HG02840 (cell line): Measurements from ENCODE around the gene TGOLN2.
A peak's percentile ranks its signal among the peaks of the same experiment; 100 is the strongest.

ENCODE experiments used
- ATAC-seq: cut with Tn5 transposase; IDR thresholded peaks from one replicate; pipeline ENCODE4 v1.9.1; 2021; ENCODE audit warnings: mild to moderate bottlenecking, moderate library complexity, moderate number of reproducible peaks; ENCODE audit not compliant: unreplicated experiment, low FRiP score

TGOLN2 gene

GRCh38 chr2:85312404-85312803, 15.4 kb downstream of the TGOLN2 start:
- ATAC-seq: no peak

- ATAC-seq: peak; percentile 61
Measured at GRCh38 chr2:85310330-85310729, 17.5 kb downstream of the TGOLN2 start.

- ATAC-seq: no peak
Measured at GRCh38 chr2:85309699-85310321, 18.0 kb downstream of the TGOLN2 start.

GRCh38 chr2:85308896-85309555, 18.8 kb downstream of the TGOLN2 start:
- ATAC-seq: no peak

- ATAC-seq: no peak
Measured at GRCh38 chr2:85308201-85308600, 19.6 kb downstream of the TGOLN2 start.

- ATAC-seq: no peak
Measured at GRCh38 chr2:85307527-85307897, 20.3 kb downstream of the TGOLN2 start.

GRCh38 chr2:85303780-85304531, 23.8 kb downstream of the TGOLN2 start:
- no peak for ATAC-seq

- ATAC-seq: no peak
Measured at GRCh38 chr2:85302121-85302520, 25.7 kb downstream of the TGOLN2 start.

- ATAC-seq: no peak
Measured at GRCh38 chr2:85291425-85292023, 36.3 kb downstream of the TGOLN2 start.

- no peak for ATAC-seq
Measured at GRCh38 chr2:85288244-85288725, 39.5 kb downstream of the TGOLN2 start.

- ATAC-seq: no peak
Measured at GRCh38 chr2:85287721-85288120, 40.1 kb downstream of the TGOLN2 start.

- ATAC-seq: no peak
Measured at GRCh38 chr2:85286918-85287317, 40.9 kb downstream of the TGOLN2 start.

- no peak for ATAC-seq
Measured at GRCh38 chr2:85283641-85284040, 44.1 kb downstream of the TGOLN2 start.

GRCh38 chr2:85282914-85283313, 44.9 kb downstream of the TGOLN2 start:
- no peak for ATAC-seq

- no peak for ATAC-seq
Measured at GRCh38 chr2:85281553-85281952, 46.2 kb downstream of the TGOLN2 start.

GRCh38 chr2:85278361-85278760, 49.4 kb downstream of the TGOLN2 start:
- no peak for ATAC-seq

- no peak for ATAC-seq
Measured at GRCh38 chr2:85277416-85278158, 50.2 kb downstream of the TGOLN2 start.

GRCh38 chr2:85276571-85277118, 51.1 kb downstream of the TGOLN2 start:
- no peak for ATAC-seq

- ATAC-seq: no peak
Measured at GRCh38 chr2:85275984-85276540, 51.7 kb downstream of the TGOLN2 start.
